NCI-H1436 treated with DMSO at 0.1 percent for 48 hours (cell line): ENCODE data around the gene SELENOS.

Experiments used
- DNase-seq: peaks from one replicate; lab custom pipeline; 2025; lab: John Stamatoyannopoulos, UW

The SELENOS gene

DNA sequence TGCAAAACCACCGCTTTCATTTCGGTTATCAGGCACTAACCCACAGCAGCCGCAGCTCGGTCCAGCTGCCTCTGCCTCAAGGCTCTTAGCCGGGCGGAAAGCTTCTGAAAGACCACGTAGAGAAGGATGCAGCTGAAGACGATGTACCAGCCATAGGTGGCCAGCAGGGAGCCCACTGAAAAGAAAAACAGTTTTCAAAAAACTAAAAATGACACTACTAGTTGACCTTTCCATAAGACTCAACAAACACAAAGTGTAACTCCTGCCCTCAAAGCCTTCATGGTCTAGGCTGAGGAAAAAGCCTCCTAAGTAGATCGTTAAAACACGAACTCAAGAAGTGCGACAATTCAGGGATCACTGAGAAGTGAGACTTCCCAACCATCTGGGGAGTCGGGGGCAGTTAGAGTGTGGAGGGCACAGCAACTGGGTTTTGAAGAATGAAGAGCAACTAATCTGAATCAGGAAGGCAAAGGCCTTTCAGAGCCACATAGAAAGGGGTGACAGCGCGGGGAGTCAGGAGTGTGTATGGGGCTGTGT, 716 bp downstream of the SELENOS start:
- DNase-seq, result no peak

DNA sequence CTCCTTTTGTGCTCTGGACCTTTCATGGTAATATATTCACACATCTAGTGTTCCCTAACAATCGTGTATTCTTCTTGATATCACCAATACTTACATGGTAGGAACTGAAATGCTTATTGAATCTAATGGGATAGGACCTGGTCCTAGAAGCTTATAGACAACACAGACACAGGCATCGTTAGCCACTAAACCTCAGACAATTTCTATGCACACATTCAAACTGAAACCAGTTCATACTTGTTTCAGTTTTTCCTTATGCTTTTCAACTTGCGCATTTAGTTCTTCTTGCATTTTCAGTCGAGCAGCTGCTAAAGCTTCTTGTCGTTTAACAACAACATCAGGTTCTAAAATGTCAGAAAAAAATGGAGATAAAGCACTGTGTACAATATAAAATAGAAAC, 2.3 kb downstream of the SELENOS start:
- no peak for DNase-seq

DNA sequence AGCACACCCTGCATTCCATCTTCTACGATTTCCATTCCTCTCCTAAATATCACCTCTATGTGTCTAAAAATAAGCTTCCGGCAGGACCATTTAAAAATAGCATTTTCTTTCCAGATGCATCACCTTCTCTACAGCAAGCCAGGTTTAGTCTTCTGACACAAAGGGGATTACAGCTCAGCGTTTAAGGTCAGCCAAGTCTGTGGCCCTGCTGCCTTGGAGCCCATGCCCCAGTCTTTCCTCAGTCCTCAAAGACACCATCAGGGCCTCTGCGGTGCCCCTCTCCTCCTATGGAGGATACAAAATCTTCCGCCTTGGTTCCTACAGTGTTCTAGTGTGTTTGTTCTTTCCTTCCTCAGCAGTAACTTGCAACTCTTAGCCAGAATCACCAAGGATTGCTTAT, 3.8 kb downstream of the SELENOS start:
- no peak for DNase-seq

DNA sequence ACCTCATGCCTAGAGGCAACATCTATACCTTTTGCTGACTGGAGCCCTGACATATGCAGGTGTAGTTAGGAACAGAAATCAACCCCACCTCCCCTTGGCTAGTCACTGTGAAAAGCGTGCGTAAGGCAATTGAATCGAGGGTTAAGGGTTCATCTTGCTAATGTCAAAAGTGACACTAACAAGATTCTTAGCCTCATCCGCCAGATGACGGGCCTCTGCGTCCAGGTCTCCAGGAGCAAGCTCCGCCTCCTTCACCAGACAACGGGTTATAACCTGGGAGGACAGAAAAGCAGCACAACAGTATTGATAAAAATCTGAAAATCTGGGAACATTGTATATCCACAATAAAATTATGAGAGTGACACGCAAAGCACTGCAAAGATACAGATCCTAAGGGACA, 4.7 kb downstream of the SELENOS start:
- no peak for DNase-seq

DNA sequence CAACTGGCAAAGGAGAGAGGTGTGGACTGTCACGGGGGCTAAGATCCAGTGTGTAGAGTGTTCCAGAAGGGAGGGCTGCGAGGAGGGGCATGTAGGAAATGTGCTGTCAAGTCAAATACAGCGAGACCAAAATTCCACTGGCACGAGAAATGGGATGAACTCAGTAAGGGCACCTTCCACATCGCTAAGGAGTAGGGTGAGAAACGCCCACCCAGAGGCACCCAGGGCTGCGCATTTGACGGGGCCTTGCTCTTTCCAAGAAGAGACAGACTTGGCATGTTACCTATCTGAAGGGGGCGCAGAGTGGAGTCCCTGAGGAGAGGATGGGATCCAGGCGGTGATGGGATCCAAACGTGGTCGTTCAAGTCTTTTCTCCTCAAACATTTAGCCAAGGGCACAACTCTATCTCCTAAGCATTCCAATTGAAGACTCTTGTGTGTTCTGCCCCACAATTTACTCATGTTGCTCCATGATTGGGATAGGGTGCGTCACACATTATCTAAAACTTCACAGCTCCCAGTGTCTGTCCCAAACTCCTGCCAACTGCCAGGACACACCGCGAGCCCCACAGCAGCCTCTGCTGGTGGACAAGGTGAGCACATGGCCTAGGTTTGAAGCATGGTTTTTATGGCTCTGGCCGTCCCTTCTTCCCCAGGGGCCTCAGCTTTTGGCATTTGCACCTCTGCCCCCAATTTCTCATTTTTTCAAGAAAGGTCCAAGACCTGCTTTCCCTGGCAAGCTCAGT, 7.6 kb downstream of the SELENOS start:
- no peak for DNase-seq

DNA sequence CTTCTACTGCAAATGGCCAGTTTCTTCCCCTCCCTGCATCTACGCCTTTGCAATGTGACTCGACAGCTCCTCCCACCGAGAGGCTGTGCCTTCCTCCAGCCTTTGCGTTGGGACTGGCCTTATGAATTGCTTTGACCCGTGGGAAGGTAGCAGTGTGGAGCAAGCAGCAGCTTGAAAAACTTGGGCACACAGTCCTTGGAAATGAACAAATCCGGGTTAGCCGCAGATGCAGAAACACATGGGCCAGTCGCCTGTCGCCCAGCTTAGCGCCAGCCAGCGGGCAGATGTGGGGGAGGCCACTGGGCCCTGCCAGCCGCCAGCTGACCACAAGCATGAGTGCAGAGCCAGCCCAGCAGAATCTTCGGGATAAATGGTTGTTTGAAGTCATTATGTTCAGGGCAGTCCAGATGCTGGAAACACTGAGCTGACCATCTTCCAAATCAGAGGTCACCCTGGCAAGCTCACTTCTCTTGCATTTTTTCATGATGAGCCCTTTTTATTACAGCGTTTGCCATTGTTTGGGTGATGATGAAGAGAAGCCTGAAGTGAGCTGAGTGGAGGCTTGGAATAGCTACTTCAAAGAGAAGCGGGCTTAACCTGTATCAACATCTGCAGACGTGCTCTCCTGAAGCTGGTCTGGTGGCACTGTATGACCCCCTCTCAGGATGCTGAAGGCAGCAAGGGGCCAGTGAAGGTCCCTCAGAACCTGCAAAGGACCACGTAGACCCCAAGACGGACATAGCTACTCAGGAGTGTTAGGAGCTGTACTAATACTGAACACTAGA, 9.8 kb downstream of the SELENOS start:
- no peak for DNase-seq

DNA sequence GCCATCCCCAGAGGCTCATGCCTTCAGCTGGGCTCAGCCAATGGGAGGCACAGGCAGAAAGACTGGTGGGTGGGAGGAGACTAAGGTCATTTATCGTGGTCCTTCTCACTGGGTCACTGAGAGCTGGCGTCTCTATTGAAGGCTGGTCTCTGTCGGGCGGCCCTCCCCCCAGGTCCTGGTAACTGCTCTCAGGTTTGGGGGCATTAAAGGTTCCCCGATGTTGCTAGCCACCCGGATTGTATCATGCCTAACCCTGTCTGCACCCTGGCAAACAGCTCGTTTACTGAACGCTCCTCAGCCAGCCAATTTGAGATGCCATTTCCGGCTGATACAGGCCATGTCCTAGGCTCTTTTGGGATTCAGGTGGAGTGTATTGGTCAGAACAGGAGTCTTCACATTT, 10.5 kb downstream of the SELENOS start:
- no peak for DNase-seq

DNA sequence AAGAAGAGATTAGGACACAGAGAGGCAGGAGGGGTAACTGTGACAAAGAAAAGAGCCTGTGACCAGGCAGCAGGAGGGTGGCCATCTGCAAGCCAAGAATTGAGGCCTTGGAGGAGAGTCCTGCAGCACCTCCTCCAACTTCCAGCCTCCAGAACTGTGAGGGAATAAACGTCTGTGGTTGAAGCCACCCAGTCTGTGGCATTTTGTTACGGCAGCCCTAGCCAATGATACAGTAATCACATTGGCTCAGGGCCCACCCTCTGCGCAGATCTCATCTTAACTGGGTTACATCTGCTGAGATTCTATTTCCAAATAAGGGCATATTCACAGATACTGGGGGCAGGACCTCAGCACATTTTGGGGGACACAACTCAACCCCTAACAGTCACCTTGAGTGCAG, 11.3 kb downstream of the SELENOS start:
- no peak for DNase-seq

DNA sequence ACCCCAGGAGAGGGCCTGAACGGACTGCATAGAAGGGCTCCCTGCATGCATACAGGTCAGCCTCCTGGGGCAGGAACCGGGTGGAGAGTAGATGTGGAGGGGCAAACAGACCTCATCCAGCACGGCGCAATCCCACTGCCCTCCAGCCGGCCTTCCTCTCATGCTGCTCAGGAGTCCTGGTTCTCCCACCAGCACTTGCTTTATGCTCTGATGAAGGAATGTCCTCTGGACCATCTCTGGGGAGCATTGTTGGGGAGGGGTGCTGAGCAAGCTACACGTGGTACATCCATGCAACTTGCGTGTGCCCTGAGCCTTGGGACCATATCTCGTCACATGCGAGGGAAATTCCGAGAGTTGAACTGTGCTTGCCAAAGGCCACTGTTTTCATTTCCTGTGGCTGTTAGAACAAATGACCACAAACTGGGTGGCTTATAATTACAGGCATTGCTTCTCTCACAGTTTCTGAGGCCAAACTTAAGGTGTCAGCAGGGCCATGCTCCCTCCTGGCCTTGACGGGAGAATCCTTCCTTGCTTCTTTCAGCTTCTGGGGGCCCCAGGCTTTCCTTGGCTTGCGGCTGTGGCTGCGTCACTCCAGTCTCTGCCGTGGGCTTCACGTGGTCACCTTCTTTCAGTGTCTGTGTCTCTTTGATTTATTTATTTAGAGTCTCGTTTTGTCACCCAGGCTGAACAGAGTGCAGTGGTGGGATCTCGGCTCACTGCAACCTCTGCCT, 12.2 kb downstream of the SELENOS start:
- no peak for DNase-seq

DNA sequence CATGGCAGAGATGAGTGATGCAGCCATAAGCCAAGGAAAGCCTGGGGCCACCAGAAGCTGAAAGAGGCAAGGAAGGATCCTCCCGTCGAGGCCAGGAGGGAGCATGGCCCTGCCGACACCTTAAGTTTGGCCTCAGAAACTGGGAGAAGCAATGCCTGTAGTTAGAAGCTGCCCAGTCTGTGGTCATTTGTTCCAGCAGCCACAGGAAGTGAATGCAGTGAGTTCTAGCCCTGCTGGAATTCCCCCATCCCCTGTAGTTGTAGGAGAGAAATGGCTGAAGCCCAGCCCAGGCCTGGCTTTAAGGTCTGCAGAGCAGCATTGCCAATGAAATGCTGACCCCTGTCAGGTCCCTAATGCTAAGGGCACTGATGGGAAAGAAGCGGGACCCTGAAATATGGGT, 13.3 kb downstream of the SELENOS start:
- DNase-seq, result no peak

DNA sequence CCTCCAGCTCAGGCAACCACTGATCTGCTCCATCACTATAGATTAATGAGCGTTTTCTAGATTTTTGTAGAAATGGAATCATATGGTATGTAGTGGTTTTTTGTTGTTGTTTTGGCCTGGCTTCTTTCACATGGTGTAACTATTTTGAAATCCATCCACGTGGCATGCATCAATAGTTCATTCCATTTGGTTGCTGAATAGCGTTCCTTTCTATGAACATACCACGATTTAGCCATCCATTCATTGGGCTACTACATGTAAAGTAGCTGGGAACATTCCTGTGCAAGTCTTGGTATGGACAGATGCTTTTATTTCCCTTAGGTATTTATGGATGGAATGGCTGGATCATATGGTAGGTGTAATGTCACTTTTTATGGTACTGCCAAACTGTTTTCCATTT, 14.7 kb downstream of the SELENOS start:
- no peak for DNase-seq

DNA sequence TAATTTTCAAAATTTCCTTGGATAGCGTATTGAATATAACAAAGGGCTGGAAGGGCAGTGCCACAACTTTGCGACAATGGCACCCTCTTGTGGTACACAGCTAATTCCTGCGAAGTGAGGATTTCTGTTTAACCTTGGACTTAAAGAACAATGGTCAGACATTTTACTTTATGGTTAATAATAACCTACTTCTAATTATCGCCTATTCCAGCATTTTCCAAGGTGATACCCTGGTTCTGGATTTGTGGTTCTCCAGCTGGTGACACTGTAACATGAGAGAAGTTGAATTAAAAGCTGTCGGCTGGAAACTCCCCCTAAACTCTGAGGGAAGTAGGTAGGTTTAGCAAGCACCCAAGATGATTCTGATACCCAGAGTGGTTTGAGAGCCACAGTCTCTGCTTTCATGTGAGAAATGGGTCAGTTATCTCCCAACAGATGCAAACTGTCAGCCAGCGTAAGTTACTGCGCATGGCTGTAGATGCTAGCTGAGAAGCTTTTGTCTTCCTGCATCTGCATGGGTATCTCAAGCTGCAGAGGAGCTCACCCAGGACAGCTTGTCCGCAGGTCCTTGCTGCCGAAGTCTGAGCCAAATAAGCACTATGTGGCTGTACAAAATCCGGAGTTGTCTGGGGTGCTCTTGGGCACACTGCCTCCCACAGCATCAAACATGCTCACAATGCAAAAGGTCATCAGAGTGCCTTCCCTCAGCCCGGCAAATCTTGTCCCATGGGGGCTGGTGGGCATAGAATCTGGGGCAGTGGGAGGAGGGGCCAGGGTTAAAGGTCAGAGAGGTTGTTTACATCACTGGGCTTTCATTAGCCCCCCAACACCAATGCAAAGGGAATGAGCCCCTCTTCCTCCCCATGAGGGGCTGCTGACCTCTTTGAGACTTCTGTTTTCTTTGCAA, 18.8 kb downstream of the SELENOS start:
- no peak for DNase-seq

DNA sequence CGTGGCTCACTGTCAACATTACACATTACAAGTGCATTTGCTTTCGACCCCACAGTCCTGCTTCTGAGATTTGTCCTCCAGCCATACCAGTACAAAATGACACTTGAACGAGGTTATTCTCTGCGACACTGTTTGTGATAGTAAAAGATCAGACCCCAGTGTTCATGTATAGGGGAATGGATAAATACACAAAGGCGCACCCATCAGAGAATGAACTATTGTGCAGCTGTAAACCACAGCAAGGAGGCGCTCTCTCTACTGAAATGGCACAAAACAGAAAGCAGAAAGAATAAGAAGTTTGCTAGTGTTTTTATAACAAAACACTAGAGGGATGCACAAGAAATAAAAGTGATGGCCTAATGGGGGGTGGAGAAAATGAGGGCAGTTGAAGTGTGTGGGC, 20.5 kb downstream of the SELENOS start:
- DNase-seq, result no peak

DNA sequence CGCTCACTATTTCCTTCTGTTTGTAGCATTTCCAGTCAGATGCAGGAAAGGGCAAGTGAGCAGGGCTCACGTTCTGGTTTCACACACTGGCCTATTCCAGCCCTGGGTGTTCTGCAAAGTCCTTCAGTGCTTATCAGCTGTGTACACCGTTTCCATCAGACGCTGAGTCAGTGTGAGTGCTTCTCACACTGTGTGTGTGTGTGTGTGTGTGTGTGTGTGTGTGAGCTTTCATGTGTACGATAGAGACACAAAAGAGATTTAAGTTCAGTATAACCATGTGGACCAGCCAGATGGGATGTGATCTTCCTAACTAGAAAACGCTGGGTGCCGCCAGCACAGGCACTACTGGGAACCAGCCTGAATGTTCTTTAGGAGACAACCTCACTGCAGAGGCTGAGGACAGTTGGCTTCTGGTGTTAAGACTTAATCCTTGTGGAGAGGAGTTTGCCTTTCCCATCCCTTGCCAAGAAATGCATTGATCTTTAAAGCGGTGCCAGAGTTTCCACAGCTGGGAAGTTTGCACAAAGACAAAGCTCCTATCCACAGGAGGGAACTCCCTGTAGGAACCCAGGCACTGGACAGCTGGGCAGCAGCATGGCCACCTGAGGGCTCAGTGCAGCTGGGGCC, 21.6 kb downstream of the SELENOS start:
- no peak for DNase-seq

DNA sequence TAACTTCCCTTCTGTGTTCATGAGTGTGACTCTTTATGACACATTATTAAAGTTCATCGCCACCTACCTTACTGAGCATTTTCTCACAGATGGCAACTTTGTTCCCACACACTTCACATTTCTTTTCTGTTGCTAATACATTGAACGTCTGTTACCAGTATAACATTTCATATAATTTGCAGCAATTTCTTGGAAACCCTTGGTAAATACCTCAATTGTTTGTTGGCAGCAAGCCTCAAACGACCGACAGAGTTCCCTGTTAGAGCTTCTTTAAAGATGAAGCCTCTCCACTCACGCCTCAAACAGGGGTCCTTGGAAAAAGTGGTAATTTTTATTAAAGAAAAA, 22.3 kb downstream of the SELENOS start:
- DNase-seq, result no peak

DNA sequence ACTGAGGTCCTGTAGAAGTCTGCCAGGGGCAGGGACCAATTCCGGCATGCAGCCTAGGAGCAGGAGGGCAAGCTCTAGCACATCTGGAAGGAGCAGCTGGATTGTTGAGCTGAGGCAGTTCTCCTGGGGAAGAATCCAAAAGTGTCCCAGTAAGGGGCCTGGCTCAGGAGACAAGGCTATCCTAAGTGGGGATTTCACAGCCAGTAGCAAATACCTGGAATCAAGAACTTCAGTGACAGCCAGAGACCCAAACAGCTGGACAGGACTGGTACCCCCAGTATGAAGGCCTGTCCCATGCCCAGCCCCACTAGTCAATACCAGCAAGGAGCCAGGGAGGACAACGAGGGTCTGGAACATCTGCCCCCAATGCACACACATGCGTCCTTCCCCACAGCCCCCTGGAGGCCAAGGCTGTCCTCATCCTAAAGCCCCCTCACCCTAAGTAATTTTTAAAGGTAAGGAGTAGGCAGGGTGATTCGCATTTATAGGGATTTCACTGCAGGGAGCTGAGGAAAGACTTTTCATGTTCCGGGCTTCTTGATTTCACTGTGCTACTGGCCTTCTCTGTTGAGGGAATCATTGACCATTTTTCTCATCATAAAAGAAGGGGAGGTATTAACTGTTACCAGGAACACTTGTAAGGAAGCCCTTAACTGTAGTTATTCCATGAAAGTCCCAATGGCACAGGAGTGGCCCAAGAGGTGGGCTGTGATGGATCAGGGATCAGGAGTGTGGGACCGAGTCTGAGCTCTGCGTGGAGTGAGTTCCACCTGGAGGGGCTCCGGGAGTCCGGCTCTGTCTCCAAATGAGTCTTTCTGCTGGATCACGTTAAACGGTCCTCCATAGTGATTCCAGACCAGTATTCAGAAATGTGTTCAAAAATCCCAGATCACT, 22.9 kb downstream of the SELENOS start:
- DNase-seq, result no peak

DNA sequence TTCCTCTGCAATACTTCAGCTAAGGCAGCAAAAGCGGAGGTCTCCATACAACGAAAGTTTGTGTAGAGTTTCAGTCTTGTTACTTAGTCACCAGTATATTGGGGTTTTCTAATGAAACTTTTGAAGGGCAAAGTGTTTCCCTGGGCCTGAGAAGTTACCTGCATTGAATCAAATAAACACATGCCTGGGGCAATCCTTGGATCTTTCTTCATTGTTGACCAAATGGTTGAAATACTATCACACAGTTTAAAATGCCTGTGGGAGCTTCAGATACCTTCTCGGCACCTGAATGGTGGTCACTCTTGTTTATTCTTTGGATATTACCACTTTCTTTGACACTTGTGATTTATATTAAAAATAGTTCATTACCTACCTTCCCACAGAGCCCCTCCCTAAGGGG, 24.4 kb downstream of the SELENOS start:
- no peak for DNase-seq

DNA sequence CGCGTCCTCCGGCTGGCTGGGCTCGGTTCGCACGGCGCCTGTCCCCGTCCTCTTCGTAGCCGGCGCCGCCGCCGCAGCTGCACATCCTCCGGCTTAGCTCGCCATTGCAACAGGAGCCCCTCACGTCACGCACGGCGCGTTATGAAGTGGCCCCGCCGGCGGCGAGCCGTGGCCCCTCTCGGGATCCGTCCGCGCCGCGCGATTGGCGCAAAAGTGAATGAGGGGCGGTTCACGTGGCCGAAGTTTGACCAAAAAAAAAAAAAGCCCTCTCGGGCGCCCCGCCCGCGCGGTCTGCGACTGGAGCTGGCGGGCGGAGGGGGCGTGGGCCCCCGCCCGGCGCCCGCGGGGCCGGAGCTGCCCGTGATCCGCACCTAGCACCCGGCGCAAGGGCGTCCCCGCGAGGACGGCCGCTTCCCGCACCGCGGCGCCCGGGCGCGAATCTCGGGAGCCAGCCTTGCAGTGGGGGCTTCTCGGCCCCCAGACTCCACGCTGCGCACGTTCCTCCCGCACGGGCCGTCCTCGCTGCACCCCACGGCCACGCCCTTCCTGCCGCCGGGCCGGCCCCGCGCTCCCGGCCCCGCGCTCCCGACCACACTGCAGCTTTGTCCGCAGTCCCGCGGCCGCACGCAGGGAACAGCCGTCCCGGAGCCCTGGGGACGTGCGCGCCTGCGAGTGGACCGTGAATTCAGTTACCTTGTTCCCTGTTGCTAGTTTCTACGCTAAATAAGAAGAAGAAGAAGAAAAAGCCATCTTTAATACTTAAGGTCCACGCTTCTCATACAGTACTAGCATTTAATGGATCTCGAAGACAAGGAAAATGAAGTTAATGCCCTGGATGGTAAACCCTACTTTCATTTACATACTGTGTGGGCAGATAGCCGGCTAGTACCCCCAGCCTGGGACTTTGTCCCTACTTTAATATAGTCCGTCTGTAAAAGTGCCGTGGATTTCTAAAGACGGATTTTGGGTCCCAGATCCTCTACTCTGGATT, 25.2 kb downstream of the SELENOS start, which contains the start of gene CHSY1:
Gene CHSY1, minus strand, starts transcription at position 219 of the 991 bp plus-strand sequence. CDS start 592 bp downstream, outside the sequence.
- DNase-seq, result no peak
